Fibroblast of mammary gland (primary cell): ENCODE data around the gene MLST8.

Source experiments
- DNase-seq: peaks from one replicate; pipeline ENCODE4 v3.0.0-alpha.2; 2010; ENCODE audit warnings: low read depth
- H3K4me3 ChIP-seq: 2 replicates; pipeline ENCODE4 v1.5.1; 2011; ENCODE audit warnings: low read depth, mild to moderate bottlenecking, low read length, moderate library complexity; ENCODE audit not compliant: control insufficient read depth
- TF ChIP-seq, protein P1 (sequence below): conservative IDR thresholded peaks from 2 replicates; pipeline ENCODE4 v1.5.1; 2011; ENCODE audit warnings: low read depth, low read length, inconsistent platforms; ENCODE audit not compliant: control insufficient read depth, insufficient read depth

Gene MLST8

DNA sequence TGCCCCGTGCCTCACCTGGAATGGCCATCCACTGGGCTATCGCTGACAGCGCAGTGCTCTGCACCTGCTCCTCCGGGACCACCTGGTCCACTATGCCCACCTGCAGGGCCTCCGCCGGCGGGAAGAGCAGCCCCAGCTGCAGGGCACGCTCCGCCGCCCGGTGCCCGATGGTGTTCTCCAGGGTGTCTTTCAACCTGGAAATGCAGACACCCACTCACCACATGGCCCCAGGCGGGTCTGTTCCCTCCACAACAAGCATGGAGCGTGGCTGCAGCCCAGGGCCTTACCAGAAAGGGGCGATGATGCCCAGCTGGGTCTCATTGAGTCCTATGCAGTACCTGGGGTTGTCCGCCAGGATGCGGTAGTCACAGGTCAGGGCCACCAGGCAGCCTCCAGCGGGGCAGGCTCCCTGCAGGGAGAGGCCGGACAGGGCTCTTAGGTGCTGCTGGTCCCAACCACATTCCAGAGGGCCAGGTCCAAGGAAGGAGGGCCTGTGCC is 37.8 kb downstream of the MLST8 start:
- H3K4me3 ChIP-seq, result no peak overlapping the region
- TF ChIP-seq, protein P1, sequence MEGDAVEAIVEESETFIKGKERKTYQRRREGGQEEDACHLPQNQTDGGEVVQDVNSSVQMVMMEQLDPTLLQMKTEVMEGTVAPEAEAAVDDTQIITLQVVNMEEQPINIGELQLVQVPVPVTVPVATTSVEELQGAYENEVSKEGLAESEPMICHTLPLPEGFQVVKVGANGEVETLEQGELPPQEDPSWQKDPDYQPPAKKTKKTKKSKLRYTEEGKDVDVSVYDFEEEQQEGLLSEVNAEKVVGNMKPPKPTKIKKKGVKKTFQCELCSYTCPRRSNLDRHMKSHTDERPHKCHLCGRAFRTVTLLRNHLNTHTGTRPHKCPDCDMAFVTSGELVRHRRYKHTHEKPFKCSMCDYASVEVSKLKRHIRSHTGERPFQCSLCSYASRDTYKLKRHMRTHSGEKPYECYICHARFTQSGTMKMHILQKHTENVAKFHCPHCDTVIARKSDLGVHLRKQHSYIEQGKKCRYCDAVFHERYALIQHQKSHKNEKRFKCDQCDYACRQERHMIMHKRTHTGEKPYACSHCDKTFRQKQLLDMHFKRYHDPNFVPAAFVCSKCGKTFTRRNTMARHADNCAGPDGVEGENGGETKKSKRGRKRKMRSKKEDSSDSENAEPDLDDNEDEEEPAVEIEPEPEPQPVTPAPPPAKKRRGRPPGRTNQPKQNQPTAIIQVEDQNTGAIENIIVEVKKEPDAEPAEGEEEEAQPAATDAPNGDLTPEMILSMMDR, result no peak
- DNase-seq, result no peak

DNA sequence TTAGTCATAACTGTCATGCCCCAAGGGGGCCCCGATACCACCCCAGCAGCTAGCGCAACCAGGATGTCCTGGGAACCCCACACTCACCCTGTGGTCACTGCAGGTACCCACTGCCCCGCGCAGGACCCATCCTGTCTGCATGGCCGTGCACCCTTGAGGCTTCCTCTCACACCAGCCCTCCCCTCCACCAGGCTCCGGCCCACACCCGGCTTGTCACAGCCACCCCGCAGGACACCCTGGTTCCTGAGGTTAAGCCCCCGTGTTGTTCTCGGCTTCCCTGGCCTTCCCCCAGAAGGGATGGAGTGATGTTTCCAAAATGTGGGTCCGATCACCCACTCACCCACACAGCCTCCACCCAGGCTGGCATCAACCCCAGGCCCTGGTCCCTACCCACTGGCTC is 38.5 kb downstream of the MLST8 start:
- TF ChIP-seq, protein P1, result no peak
- no peak overlapping the region for H3K4me3 ChIP-seq
- DNase-seq, result no peak

DNA sequence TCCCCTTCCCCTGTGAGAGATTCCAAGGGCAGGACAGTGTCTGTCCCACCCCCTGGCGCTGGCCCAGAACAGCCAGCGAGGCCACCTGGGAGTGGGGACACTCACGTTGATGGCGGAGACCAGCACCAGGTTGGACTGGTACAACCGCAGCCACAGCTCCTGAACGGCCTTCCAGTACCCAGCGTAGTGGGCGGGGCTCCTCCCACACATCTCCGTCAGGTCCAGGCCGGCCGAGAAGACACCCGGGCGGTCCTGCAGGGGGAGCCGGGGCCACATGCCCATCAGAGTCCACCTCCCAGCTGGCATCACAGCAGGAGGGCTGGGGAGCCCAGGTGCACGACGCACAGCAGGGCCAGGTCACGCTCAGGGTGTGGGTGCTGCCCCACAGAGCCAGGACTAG is 39.0 kb downstream of the MLST8 start:
- no peak overlapping the region for H3K4me3 ChIP-seq
- TF ChIP-seq, protein P1, result no peak
- DNase-seq, result no peak

DNA sequence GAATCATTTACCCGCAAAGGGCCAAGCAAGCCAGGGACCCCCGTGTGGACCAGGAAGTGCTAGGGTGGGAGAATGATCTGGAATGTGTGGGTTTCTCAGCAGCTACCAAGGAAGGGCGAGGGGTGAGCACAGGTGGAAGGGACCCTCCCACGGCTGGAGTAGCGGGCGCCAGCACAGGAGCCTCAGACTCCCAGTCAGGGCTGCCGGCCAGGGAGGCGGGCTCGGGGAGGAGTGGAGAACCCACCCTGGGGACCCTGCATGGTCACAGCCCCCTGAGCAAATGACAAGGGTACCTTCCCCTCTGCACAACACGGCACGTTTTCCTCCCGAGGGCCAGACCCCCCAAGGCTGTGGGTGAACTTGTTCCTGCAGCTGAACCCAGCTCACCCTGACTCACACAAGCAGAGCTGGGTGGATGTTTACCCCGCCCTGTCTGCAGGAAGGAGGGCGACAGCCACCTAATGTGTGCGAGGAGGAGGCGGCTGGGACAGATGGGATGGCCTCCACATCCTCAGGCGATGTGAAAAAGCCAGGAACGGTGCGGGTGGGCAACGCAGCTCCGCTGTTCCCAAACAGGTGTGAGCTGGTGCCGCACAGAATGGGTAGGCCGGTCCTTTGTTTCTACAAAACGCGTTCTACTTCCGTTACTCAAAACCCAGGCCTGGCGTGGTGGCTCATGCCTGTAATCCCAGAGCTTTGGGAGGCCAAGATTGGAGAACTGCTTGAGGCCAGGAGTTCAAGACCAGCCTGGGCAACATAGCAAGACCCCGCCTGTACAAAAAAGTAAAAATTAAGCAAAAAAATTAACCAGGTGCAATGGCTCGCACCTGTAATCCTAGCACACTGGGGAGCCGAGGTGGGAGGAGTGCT is 39.9 kb downstream of the MLST8 start:
- DNase-seq, result no peak
- no peak overlapping the region for H3K4me3 ChIP-seq
- TF ChIP-seq, protein P1, result no peak

DNA sequence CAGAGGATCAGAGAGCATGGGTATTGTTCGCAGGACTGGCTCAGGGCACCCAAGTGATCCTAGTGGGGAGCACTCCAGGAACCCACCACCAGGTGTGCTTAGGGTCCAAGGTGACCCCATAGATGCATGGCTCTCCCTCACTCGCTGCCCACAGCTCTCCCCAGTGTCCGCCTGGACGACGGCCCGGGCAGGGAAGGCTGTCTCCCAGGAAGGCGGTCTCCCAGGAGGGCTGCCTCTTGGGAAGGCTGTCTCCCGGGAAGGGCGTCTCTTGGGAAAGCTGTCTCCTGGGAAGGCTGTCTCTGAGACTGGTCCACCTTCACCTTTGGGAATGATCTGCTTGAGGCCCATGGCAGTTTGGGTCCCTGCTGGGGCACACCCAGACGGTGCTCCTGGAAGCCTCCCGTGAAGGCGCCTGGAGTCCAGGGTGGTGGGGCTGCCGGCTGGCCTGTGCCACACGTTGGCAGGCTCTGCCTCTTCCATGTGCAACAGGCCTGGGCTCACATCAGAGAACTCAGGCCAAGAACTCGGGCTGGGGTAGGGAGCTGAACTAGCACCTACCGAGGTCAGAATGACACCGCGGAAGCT is 41.1 kb downstream of the MLST8 start:
- TF ChIP-seq, protein P1, result no peak
- H3K4me3 ChIP-seq, result no peak overlapping the region

DNA sequence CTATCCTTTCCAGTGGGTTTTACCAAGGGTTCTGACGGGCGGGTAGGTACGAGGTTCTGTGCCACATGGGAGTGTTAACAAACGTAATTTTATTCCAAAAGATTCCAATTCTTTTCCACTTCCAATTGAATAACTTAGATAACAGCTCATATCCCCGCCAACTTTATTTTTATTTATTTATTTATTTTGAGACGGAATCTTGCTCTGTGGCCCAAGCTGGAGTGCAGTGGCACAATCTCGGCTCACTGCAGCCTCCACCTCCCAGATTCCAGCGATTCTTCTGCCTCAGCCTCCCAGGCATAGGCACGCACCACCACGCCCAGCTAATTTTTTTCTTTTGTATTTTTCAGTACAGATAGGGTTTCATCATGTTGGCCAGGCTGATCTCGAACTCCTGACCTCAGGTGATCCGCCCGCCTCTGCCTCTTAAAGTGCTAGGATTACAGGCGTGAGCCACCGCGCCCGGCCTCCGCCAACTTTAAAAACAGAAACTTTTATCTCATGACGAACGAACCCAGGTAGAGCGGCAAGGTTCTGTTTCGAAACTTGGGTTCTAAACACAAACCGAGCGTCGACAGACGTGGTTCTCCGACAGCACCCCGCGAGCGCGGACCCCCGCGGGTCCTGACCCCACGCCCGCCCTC is 45.5 kb downstream of the MLST8 start:
- TF ChIP-seq, protein P1, result no peak
- DNase-seq, result no peak
- peak overlapping the region; percentile 66 for H3K4me3 ChIP-seq

More for the DNA sequence above, 41.1 kb downstream of the MLST8 start:
- DNase-seq, result no peak
